Adrenal gland (tissue), 5 donors: ENCODE measurements around the gene DYRK1A.

Experiments used
- POLR2A ChIP-seq, 2 donors: fragments of 450-650 bp; IDR thresholded peaks; one replicate each; pipeline ENCODE4 v1.6.1; 2017; ENCODE audit warnings: antibody characterized with exemption in 2 of 2, mild to moderate bottlenecking in 2 of 2, moderate library complexity in 1 of 2
- TF ChIP-seq, protein P1 (sequence below), 6 experiments: fragments of 450-650 bp in 4 of 6; fragments of 200-600 bp in 2 of 6; sonication (generic) in 1 of 6; IDR thresholded peaks; 1 replicate in 5 of 6; 2 replicates in 1 of 6; pipeline versions ENCODE4 v1.5.1 to v1.8.0; 2016 to 2021; ENCODE audit warnings: antibody characterized with exemption in 6 of 6, mild to moderate bottlenecking in 2 of 6, moderate library complexity in 1 of 6
- donor health status: DM: no; HTN: no; CAD: no.

DNA sequence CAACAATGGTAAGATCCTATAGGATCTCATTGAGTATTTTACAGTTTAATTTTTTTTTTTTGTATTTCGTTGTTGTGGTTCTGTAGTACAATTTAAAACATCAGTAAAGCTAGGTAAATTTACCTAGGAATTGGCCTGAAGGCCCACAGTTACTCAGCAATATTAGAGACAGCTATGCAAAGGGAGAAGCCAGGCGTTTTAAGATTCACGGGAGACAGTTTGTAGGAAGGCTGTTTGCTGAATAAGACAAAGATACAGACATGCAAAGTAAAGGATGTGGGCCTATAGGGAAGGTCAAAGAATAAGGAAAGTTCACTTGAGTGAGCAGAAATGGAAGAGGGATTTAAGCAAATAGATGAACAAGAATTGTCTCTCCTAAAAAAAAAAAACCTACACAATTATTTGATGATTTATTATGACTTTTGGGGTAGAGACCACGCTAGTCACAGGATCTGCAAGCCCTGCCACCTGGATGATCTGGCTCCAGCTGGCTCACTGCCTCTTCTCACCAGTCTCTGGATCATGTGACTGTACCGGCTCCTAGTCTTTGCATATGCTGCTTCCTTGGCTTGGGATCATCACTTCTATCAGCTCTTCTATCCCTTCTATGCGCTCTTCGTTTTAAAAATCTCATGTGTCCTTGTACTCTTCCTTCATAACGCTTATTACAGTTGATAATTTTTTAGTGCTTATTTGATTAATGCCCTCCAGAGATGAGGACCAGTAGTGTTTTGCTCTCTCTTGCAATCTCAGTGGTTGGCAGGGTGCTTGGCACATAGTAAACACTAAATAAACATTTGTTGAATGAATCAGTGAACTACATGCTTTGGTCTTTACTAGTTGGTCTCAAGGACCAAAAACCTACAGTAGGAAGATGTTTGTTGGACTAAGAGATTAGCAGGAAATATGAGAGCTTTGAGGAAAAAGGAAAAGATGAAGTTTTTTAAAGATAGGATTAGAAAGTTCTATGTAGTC lies 14.1 kb downstream of the DYRK1A start:
- TF ChIP-seq, protein P1, sequence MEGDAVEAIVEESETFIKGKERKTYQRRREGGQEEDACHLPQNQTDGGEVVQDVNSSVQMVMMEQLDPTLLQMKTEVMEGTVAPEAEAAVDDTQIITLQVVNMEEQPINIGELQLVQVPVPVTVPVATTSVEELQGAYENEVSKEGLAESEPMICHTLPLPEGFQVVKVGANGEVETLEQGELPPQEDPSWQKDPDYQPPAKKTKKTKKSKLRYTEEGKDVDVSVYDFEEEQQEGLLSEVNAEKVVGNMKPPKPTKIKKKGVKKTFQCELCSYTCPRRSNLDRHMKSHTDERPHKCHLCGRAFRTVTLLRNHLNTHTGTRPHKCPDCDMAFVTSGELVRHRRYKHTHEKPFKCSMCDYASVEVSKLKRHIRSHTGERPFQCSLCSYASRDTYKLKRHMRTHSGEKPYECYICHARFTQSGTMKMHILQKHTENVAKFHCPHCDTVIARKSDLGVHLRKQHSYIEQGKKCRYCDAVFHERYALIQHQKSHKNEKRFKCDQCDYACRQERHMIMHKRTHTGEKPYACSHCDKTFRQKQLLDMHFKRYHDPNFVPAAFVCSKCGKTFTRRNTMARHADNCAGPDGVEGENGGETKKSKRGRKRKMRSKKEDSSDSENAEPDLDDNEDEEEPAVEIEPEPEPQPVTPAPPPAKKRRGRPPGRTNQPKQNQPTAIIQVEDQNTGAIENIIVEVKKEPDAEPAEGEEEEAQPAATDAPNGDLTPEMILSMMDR (IDR thresholded peaks at IDR 0.05) = no peak
- no peak for TF ChIP-seq POLR2A (IDR thresholded peaks at IDR 0.05)
